Measurements from ENCODE around the gene CFAP61.

DNA sequence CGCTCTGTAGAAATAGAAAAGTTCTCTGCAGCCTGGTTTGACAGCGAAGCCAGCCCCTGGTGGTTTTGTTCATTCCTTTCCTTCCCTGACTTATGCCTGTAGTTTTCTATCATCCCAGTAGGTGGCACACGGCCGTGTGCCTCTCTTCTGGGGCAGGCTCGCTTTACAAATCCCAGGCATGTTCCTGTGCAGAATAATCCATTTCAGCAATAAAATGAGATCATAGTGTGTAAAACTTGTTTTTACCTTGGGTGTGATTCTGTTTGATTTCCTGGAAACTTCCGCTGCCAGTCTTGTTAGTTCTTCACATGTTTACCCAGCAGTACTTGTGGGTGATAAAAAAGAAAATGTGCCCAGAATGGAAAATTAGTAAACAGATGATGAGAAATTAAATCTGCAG lies 308.1 kb downstream of the CFAP61 start:
- TF ChIP-seq, protein P1, sequence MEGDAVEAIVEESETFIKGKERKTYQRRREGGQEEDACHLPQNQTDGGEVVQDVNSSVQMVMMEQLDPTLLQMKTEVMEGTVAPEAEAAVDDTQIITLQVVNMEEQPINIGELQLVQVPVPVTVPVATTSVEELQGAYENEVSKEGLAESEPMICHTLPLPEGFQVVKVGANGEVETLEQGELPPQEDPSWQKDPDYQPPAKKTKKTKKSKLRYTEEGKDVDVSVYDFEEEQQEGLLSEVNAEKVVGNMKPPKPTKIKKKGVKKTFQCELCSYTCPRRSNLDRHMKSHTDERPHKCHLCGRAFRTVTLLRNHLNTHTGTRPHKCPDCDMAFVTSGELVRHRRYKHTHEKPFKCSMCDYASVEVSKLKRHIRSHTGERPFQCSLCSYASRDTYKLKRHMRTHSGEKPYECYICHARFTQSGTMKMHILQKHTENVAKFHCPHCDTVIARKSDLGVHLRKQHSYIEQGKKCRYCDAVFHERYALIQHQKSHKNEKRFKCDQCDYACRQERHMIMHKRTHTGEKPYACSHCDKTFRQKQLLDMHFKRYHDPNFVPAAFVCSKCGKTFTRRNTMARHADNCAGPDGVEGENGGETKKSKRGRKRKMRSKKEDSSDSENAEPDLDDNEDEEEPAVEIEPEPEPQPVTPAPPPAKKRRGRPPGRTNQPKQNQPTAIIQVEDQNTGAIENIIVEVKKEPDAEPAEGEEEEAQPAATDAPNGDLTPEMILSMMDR (IDR thresholded peaks at IDR 0.05), result peak; percentile 66 to 86 (median 76)
- TF ChIP-seq POLR2A (IDR thresholded peaks at IDR 0.05), result no peak

Measured in adrenal gland (tissue), 5 donors.